ENCODE data around the gene GMNN.
"Not testable (repeated sequence)": the region's sequence is repeated elsewhere in the genome, so short reads cannot be mapped to it uniquely, and the experiment has no call there.

GMNN gene

DNA sequence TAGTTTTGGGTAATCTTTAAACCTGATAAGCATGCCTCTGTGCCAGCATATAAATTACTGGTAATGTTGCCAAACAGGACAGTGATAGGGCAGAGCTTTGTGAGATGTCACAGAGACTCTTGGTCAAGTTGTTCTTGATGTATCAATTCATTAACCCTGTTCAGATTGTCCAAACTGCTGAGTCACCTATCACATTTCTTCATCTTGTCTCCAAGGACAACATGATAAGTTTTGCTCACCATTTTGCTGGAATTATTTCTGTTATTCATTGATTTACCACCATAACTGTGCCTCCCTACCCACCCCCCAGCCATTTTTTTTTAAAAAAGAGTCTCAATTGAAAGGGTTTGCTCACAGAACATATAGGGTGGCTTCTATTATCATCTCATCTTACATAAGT, 19.5 kb upstream of the GMNN start:
- Histone ChIP-seq H3K27ac (no peak overlapping the region), H3K9me3 (ENCODE audit: low read depth, low read length) (no peaks in the 10 kb centered on the region), H3K36me3 (ENCODE audit: insufficient read depth, low read length) (no peaks in the 10 kb centered on the region), H3K4me3 (no peak overlapping the region), H3K9ac (ENCODE audit: insufficient read length) (no peak overlapping the region)
- DNase-seq (ENCODE audit: low read depth, low spot score), result no peak
- TF ChIP-seq EZH2 (IDR thresholded peaks at IDR 0.05) (no peak), FOXP2 (optimal IDR thresholded peaks at IDR 0.05; ENCODE audit: control extremely low read depth, extremely low read length, insufficient read depth) (no peak), POLR2AphosphoS5 (IDR thresholded peaks at IDR 0.05; ENCODE audit: borderline replicate concordance, low read depth, low read length) (no peak)

DNA sequence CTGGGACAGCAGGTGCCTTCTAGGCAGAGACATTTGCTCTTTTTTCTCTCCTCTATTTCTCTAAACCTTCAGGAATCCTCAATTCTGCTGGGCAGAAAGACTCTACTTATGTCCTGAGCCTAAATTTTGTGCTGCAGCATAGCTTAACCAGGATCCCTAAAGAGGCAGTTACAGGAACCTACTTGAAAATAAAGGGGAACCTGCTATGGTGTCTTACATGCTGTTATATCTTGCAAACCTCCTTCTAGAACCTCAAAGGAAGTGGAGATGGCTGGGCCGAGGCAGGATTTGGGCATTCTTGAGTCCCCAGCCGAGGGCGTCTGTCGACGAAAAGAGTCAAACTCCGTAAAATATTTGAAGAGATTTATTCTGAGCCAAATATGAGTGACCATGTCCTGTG, 17.1 kb upstream of the GMNN start:
- DNase-seq (ENCODE audit: low read depth, low spot score), result no peak
- TF ChIP-seq POLR2AphosphoS5 (IDR thresholded peaks at IDR 0.05; ENCODE audit: borderline replicate concordance, low read depth, low read length) (no peak), FOXP2 (optimal IDR thresholded peaks at IDR 0.05; ENCODE audit: control extremely low read depth, extremely low read length, insufficient read depth) (no peak), EZH2 (IDR thresholded peaks at IDR 0.05) (no peak)
- no peak overlapping the region for H3K9ac ChIP-seq (ENCODE audit: insufficient read length)
- no peaks in the 10 kb centered on the region for H3K9me3 ChIP-seq (ENCODE audit: low read depth, low read length)
- H3K36me3 ChIP-seq (ENCODE audit: insufficient read depth, low read length), result no peaks in the 10 kb centered on the region
- H3K27ac ChIP-seq, result no peak overlapping the region
- H3K4me3 ChIP-seq, result no peak overlapping the region

DNA sequence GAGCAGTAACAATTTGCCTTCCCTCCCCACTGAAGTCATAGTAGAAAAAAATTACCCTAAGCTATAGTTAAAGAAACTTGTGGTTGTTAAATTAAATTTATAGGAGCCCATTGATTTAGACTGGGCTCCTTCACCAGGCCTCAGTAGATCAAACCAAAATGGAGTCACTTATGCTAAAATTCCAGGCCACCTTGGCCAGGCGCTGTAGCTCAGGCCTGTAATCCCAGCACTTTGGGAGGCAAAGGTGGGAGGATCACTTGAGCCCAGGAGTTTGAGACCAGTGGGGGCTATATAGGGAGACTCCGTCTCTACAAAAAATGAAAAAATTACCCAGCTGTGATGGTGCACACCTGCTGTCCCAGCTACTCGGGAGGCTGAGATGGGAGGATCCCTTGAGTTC, 15.0 kb upstream of the GMNN start:
- no peak overlapping the region for H3K27ac ChIP-seq
- no peaks in the 10 kb centered on the region for H3K9me3 ChIP-seq (ENCODE audit: low read depth, low read length)
- TF ChIP-seq EZH2 (IDR thresholded peaks at IDR 0.05) (no peak), FOXP2 (optimal IDR thresholded peaks at IDR 0.05; ENCODE audit: control extremely low read depth, extremely low read length, insufficient read depth) (no peak), POLR2AphosphoS5 (IDR thresholded peaks at IDR 0.05; ENCODE audit: borderline replicate concordance, low read depth, low read length) (no peak)
- no peaks in the 10 kb centered on the region for H3K36me3 ChIP-seq (ENCODE audit: insufficient read depth, low read length)
- no peak overlapping the region for H3K9ac ChIP-seq (ENCODE audit: insufficient read length)
- no peak overlapping the region for H3K4me3 ChIP-seq
- DNase-seq (ENCODE audit: low read depth, low spot score), result no peak

DNA sequence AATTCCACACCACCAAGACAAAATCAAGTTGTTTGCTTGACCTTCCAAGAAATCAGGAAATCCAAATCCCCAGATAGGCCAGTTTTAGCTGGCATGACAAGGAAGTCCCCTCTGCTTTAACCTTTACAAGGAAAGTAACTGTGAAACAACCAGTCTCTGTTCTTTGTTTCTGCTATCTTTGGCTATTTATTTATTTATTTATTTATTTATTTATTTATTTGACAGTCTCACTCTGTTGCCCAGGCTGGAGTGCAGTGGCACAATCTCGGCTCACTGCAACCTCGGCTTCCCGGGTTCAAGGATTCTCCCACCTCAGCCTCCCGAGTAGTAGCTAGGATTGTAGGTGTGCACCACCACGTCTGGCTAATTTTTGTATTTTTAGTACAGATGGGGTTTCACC, 14.5 kb upstream of the GMNN start:
- H3K9ac ChIP-seq (ENCODE audit: insufficient read length), result no peak overlapping the region
- H3K36me3 ChIP-seq (ENCODE audit: insufficient read depth, low read length), result no peaks in the 10 kb centered on the region
- DNase-seq (ENCODE audit: low read depth, low spot score), result no peak
- no peak overlapping the region for H3K27ac ChIP-seq
- H3K4me3 ChIP-seq, result no peak overlapping the region
- TF ChIP-seq EZH2 (IDR thresholded peaks at IDR 0.05), result no peak
- H3K9me3 ChIP-seq (ENCODE audit: low read depth, low read length), result no peaks in the 10 kb centered on the region

DNA sequence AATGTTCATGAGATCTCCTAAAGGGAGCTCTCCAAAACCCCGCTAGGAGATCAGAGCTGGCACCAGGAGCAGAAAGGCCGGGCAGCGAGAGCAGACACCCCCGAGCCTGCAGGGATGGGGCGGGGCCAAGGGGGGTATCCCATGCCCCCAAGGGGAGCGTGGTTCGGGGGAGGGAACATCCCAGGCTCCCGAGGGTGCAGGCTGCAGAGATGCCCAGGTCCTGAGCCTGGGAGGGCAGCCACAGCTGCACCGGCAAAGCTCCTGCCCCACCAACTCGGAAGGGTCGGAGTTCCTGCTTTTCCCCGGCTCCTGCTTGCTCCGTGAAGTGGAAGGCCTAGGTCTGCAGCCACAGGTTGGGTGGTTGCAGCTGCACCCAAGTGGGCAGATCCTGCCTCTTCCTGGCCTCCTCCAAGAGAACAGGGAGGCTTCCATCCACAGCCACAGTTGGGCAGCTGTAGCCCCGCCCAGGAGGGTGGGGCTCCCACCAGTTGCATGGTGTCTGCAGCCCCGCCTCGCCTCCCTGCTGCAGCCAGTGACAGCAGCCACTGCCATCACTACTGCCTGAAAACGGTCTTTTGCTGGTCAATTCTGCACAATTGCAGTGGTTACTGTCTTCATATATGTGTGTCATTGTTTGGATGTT, 13.4 kb upstream of the GMNN start:
- Histone ChIP-seq H3K9ac (ENCODE audit: insufficient read length) (no peak overlapping the region), H3K4me3 (no peak overlapping the region), H3K36me3 (ENCODE audit: insufficient read depth, low read length) (no peaks in the 10 kb centered on the region), H3K9me3 (ENCODE audit: low read depth, low read length) (no peaks in the 10 kb centered on the region), H3K27ac (no peak overlapping the region)
- DNase-seq (ENCODE audit: low read depth, low spot score), result no peak
- TF ChIP-seq POLR2AphosphoS5 (IDR thresholded peaks at IDR 0.05; ENCODE audit: borderline replicate concordance, low read depth, low read length), result no peak
- no peak for TF ChIP-seq FOXP2 (optimal IDR thresholded peaks at IDR 0.05; ENCODE audit: control extremely low read depth, extremely low read length, insufficient read depth)
- TF ChIP-seq EZH2 (IDR thresholded peaks at IDR 0.05), result no peak

DNA sequence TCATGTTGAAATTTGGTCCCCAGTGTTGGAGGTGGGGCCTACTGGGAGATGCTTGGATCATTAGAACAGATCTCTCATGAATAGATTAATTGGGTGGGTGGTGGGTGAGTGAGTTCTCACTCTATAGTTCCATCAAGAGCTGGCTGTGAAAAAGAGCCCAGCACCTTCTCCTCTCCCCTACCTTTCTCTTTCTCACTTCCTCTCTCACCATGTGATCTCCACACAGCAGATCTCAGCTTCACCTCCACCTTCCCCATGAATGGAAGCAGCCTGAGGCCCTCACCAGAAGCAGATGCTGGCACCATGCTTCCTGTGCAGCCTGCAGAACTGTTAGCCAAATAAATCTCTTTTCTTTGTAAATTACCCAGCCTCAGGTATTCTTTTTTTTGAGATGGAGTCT, 12.9 kb upstream of the GMNN start:
- TF ChIP-seq FOXP2 (optimal IDR thresholded peaks at IDR 0.05; ENCODE audit: control extremely low read depth, extremely low read length, insufficient read depth) (no peak), EZH2 (IDR thresholded peaks at IDR 0.05) (no peak), POLR2AphosphoS5 (IDR thresholded peaks at IDR 0.05; ENCODE audit: borderline replicate concordance, low read depth, low read length) (no peak)
- no peak for DNase-seq (ENCODE audit: low read depth, low spot score)

DNA sequence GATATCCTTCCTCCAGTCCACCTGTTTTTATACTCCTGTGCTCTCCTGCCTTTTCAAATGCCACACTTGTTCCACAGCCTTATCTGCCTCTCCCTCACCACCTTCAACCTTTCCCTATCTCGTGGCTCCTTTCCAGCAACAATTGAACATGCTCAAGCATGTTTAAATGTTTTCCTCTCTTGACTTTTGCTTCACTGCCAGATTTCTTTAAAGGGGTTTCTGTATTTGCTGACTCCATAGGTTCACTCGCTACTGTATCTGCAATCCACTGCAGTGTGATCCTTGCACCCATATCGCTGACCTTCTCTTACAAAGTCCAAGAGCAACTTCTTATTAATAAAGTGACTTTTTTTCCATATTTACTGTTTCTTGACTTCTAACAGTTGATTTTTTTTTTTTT, 11.2 kb upstream of the GMNN start:
- no peaks in the 10 kb centered on the region for H3K9me3 ChIP-seq (ENCODE audit: low read depth, low read length)
- no peaks in the 10 kb centered on the region for H3K36me3 ChIP-seq (ENCODE audit: insufficient read depth, low read length)
- TF ChIP-seq POLR2AphosphoS5 (IDR thresholded peaks at IDR 0.05; ENCODE audit: borderline replicate concordance, low read depth, low read length), result no peak
- no peak for TF ChIP-seq EZH2 (IDR thresholded peaks at IDR 0.05)
- no peak for TF ChIP-seq FOXP2 (optimal IDR thresholded peaks at IDR 0.05; ENCODE audit: control extremely low read depth, extremely low read length, insufficient read depth)
- H3K27ac ChIP-seq, result no peak overlapping the region
- H3K9ac ChIP-seq (ENCODE audit: insufficient read length), result no peak overlapping the region
- no peak for DNase-seq (ENCODE audit: low read depth, low spot score)
- no peak overlapping the region for H3K4me3 ChIP-seq

More for the DNA sequence above, 12.9 kb upstream of the GMNN start:
- no peak overlapping the region for H3K27ac ChIP-seq
- H3K4me3 ChIP-seq, result no peak overlapping the region
- no peaks in the 10 kb centered on the region for H3K9me3 ChIP-seq (ENCODE audit: low read depth, low read length)
- H3K9ac ChIP-seq (ENCODE audit: insufficient read length), result no peak overlapping the region
- no peaks in the 10 kb centered on the region for H3K36me3 ChIP-seq (ENCODE audit: insufficient read depth, low read length)

DNA sequence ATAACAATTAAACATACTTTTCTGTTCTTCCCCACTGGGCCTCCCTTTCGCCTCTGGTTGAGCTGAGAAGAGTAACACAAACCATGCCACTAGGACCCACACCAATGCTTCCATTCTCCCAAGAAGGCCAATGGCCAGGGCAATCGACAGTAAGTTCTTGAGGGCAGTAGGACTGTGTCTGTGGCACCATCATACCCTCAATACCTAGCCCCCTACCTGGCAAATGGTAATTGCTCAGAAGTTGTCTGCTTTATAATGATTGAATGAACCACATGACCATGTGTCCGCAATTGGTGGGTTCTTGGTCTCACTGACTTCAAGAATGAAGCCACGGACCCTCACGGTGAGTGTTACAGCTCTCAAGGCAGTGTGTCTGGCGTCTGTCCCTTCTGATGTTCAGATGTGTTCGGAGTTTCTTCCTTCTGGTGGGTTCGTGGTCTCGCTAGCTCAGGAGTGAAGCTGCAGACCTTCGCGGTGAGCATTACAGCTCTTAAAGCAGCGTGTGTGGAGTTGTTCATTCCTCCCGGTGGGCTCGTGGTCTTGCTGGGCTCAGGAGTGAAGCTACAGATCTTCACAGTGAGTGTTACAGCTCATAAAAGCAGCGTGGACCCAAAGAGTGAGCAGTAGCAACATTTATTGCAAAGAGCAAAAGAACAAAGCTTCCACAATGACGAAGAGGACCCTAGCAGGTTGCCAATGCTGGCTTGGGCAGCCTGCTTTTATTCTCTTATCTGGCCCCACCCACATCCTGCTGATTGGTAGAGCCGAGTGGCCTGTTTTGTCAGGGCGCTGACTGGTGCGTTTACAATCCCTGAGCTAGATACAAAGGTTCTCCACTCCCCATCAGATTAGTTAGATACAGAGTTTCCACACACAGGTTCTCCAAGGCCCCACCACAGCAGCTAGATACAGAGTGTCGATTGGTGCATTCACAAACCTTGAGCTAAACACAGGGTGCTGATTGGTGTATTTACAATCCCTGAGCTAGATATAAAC, 9.6 kb upstream of the GMNN start:
- not testable (repeated sequence) for H3K36me3 ChIP-seq (ENCODE audit: insufficient read depth, low read length); H3K9ac ChIP-seq (ENCODE audit: insufficient read length); DNase-seq (ENCODE audit: low read depth, low spot score)

DNA sequence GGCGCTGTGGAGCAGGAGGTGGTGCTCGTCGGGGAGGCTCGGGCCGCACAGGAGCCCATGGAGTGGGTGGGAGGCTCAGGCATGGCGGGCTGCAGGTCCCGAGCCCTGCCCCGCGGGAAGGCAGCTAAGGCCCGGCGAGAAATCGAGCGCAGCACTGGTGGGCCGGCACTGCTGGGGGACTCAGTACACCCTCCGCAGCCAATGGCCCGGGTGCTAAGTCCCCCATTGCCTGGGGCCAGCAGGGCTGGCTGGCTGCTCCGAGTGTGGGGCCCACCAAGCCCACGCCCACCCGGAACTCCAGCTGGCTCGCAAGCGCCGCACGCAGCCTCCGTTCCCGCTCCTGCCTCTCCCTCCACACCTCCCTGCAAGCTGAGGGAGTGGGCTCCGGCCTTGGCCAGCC, 8.8 kb upstream of the GMNN start:
- not testable (repeated sequence) for H3K27ac ChIP-seq; H3K9me3 ChIP-seq (ENCODE audit: low read depth, low read length); DNase-seq (ENCODE audit: low read depth, low spot score); H3K36me3 ChIP-seq (ENCODE audit: insufficient read depth, low read length); H3K4me3 ChIP-seq; H3K9ac ChIP-seq (ENCODE audit: insufficient read length)

More for the DNA sequence above, 9.6 kb upstream of the GMNN start:
- not testable (repeated sequence) for H3K4me3 ChIP-seq; H3K27ac ChIP-seq; H3K9me3 ChIP-seq (ENCODE audit: low read depth, low read length)

All from SK-N-MC (cell line).